Measurements from ENCODE around the gene ADRA2A.

ADRA2A gene

GRCh38 chr10:111080224-111080623, 3.4 kb downstream of the ADRA2A start:
- Histone ChIP-seq H3K4me2 (ENCODE audit: insufficient read depth, low read length) (no peak overlapping the region), H2AFZ (ENCODE audit: low read depth, low read length) (no peak overlapping the region), H3K4me3 (ENCODE audit: low read depth in 1 of 2, low read length in 2 of 2) (no peak overlapping the region), H3K4me1 (ENCODE audit: insufficient read depth, low read length) (no peaks in the 10 kb centered on the region), H3K27ac (ENCODE audit: low read length) (no peak overlapping the region), H4K20me1 (ENCODE audit: insufficient read depth, low read length) (no peaks in the 10 kb centered on the region), H3K79me2 (ENCODE audit: insufficient read depth, low read length) (no peaks in the 10 kb centered on the region), H3K9me3 (ENCODE audit: insufficient read depth, low read length, severe bottlenecking) (peaks cover 13% of the 10 kb centered on the region), H3K36me3 (ENCODE audit: insufficient read depth, low read length) (no peaks in the 10 kb centered on the region), H3K9ac (ENCODE audit: low read depth, low read length) (no peak overlapping the region), H3K27me3 (ENCODE audit: insufficient read depth, low read length, poor library complexity) (no peaks in the 10 kb centered on the region)
- DNase-seq: no peak
- ATAC-seq (ENCODE audit: insufficient read depth, low read depth): no peak
- TF ChIP-seq CTCF (IDR thresholded peaks at IDR 0.05; ENCODE audit: borderline replicate concordance, extremely low read depth, low read length, poor library complexity, severe bottlenecking): no peak
- TF ChIP-seq EZH2 (IDR thresholded peaks at IDR 0.05; ENCODE audit: borderline replicate concordance, low read depth, low read length, severe bottlenecking): no peak

DNA sequence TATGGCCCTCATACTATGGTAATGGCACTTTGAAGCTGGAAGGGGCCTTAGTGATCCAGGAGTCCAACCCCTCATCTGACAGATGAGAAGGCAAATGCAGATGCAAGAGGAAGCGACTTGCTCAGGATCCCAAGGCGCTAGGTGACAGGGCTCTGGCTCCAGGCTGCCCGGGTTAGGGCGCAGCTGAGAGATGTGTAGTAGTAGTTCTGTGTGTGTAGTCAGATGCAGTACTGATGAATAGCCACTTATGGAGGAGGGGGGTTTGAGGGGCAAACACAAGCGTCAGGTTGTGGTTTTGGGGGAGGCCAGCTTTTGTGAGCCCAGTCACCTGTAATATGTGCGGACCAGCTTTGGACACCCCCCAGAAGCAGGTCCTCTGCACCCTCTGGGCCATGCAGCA, 4.8 kb downstream of the ADRA2A start:
- Histone ChIP-seq H3K79me2 (ENCODE audit: insufficient read depth, low read length) (no peaks in the 10 kb centered on the region), H3K4me2 (ENCODE audit: insufficient read depth, low read length) (no peak overlapping the region), H3K9ac (ENCODE audit: low read depth, low read length) (no peak overlapping the region), H3K27ac (ENCODE audit: low read length) (no peak overlapping the region), H4K20me1 (ENCODE audit: insufficient read depth, low read length) (no peaks in the 10 kb centered on the region), H3K4me1 (ENCODE audit: insufficient read depth, low read length) (no peaks in the 10 kb centered on the region), H3K36me3 (ENCODE audit: insufficient read depth, low read length) (no peaks in the 10 kb centered on the region), H3K27me3 (ENCODE audit: insufficient read depth, low read length, poor library complexity) (no peaks in the 10 kb centered on the region), H3K4me3 (ENCODE audit: low read depth in 1 of 2, low read length in 2 of 2) (no peak overlapping the region), H3K9me3 (ENCODE audit: insufficient read depth, low read length, severe bottlenecking) (peaks cover 13% of the 10 kb centered on the region), H2AFZ (ENCODE audit: low read depth, low read length) (no peak overlapping the region)
- no peak for TF ChIP-seq CTCF (IDR thresholded peaks at IDR 0.05; ENCODE audit: borderline replicate concordance, extremely low read depth, low read length, poor library complexity, severe bottlenecking)
- no peak for TF ChIP-seq EZH2 (IDR thresholded peaks at IDR 0.05; ENCODE audit: borderline replicate concordance, low read depth, low read length, severe bottlenecking)
- DNase-seq (no peak), ATAC-seq (ENCODE audit: insufficient read depth, low read depth) (no peak)

- peaks cover 11% of the 10 kb centered on the region for H3K9me3 ChIP-seq (ENCODE audit: insufficient read depth, low read length, severe bottlenecking)
- TF ChIP-seq CTCF (IDR thresholded peaks at IDR 0.05; ENCODE audit: borderline replicate concordance, extremely low read depth, low read length, poor library complexity, severe bottlenecking): no peak
- TF ChIP-seq EZH2 (IDR thresholded peaks at IDR 0.05; ENCODE audit: borderline replicate concordance, low read depth, low read length, severe bottlenecking): no peak
- H3K27ac ChIP-seq (ENCODE audit: low read length): no peak overlapping the region
- no peaks in the 10 kb centered on the region for H3K27me3 ChIP-seq (ENCODE audit: insufficient read depth, low read length, poor library complexity)
- H3K4me1 ChIP-seq (ENCODE audit: insufficient read depth, low read length): no peaks in the 10 kb centered on the region
- H3K36me3 ChIP-seq (ENCODE audit: insufficient read depth, low read length): no peaks in the 10 kb centered on the region
- H3K4me3 ChIP-seq (ENCODE audit: low read depth in 1 of 2, low read length in 2 of 2): no peak overlapping the region
- no peak overlapping the region for H3K4me2 ChIP-seq (ENCODE audit: insufficient read depth, low read length)
- no peaks in the 10 kb centered on the region for H3K79me2 ChIP-seq (ENCODE audit: insufficient read depth, low read length)
- no peak for DNase-seq
- no peak overlapping the region for H2AFZ ChIP-seq (ENCODE audit: low read depth, low read length)
- no peak overlapping the region for H3K9ac ChIP-seq (ENCODE audit: low read depth, low read length)
- no peaks in the 10 kb centered on the region for H4K20me1 ChIP-seq (ENCODE audit: insufficient read depth, low read length)
- ATAC-seq (ENCODE audit: insufficient read depth, low read depth): no peak
These were observed 5.5 kb downstream of the ADRA2A start for GRCh38 chr10:111082102-111082975.

All from DND-41 (cell line).